ENCODE data around the gene PKD1. TPM values are rescaled to one million over a fixed set of nuclear protein-coding genes. Genes with fewer than 3 reads are reported as not detected.

Gene PKD1
- total RNA-seq, 1 experiment from 2014 or later, result 91.5 TPM

DNA sequence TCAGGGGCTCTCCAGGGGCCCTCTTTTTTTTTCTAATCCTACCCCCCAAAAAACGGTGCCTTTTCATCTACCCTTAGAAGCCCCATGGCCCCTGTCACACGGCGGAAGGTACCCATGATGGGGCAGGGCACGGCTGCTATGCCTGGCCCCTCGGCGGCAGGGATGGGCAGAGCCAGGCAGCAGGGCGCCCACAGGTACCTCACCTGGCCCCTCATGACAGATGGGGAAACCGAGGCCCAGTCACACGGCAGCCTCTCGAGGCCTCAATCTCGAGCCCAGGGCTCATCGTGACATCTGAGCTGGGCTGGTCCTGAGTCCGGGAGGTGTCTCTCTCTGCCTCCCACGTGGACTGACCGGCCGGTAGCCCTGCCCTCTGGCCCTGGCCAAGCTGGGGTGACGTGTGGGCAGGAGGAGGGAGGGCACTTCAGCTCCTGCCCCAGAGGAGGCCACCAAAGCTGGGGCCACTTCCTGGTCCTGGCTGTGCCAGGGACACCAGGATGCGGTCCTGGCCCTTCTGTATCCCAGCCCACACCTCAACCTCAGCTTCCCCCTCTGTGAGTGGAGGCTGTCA, 31.5 kb upstream of the PKD1 start:
- POLR2A ChIA-PET (ENCODE audit: unreplicated experiment), result interaction anchor here (0.7 kb wide), 1 partner anchor 300 kb away, joined by 3 read pairs; no protein-coding TSS in a partner anchor
- Histone ChIP-seq H3K9me3 (ENCODE audit: insufficient read depth, low read depth) (no peaks in the 10 kb centered on the region), H3K27ac (no peak overlapping the region), H4K20me1 (ENCODE audit: insufficient read depth) (peaks cover 39% of the 10 kb centered on the region), H3K79me2 (ENCODE audit: low read depth) (peaks cover 37% of the 10 kb centered on the region), H3K4me2 (no peak overlapping the region), H3K9me2 (ENCODE audit: insufficient read depth) (no peaks in the 10 kb centered on the region), H3K4me3 (no peak overlapping the region), H3K4me1 (replicated peaks; ENCODE audit: insufficient read depth) (peaks cover 31% of the 10 kb centered on the region), H2AFZ (no peak overlapping the region), H3K27me3 (ENCODE audit: insufficient read depth, low read depth) (no peaks in the 10 kb centered on the region), H3K36me3 (ENCODE audit: low read depth) (0 out of 2 replicates have a peak, but pooled peaks cover 9% of the 10 kb centered on the region), H3F3A (ENCODE audit: insufficient read depth, low read depth) (peaks cover 27% of the 10 kb centered on the region)
- intact Hi-C loops (cut with micrococcal nuclease; ENCODE audit: unreplicated experiment), result no loop called here
- CTCF ChIA-PET, result no interaction called here
- BruUV-seq (replicated peaks), result no TSS peak
- DNase-seq, result no peak
- TF ChIP-seq, protein P1, sequence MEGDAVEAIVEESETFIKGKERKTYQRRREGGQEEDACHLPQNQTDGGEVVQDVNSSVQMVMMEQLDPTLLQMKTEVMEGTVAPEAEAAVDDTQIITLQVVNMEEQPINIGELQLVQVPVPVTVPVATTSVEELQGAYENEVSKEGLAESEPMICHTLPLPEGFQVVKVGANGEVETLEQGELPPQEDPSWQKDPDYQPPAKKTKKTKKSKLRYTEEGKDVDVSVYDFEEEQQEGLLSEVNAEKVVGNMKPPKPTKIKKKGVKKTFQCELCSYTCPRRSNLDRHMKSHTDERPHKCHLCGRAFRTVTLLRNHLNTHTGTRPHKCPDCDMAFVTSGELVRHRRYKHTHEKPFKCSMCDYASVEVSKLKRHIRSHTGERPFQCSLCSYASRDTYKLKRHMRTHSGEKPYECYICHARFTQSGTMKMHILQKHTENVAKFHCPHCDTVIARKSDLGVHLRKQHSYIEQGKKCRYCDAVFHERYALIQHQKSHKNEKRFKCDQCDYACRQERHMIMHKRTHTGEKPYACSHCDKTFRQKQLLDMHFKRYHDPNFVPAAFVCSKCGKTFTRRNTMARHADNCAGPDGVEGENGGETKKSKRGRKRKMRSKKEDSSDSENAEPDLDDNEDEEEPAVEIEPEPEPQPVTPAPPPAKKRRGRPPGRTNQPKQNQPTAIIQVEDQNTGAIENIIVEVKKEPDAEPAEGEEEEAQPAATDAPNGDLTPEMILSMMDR (conservative IDR thresholded peaks at IDR 0.05), result no peak
- TF ChIP-seq EZH2 (IDR thresholded peaks at IDR 0.05; ENCODE audit: low read depth), result no peak

DNA sequence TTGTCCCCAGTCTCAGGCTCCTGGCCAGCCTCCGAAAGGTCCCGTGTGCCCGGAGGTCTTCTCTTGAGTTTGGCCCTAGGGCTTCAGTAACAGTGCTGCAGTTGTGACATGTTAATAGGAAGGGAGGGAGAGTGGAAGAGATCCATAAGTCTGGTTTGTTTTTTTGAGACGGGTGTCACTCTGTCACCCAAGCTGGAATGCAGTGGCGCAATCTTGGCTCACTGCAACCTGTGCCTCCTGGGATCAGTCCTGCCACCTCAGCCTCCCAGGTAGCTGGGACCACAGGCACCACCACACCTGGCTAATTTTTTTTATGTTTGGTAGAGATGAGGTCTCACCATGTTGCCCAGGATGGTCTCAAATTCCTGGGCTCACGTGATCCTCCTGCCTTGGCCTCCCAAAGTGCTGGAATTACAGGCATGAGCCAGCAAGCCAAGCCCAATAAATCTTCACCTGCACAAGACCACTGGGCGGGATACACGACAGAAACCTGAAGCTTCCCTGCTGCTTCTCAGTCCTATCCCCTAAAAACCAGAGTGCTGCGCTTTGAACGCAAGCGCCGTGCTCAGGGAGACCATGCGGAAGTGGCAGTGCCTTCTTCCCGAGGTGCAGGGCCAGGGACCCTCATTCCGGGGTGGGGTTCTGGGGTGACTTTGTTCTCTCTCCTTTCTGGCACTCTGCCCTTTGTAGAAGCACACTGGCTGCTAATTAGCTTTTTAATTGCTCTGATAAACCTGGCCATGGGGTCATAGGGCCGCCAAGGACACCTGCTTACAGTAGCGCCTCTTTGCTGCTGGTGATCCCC, 30.8 kb upstream of the PKD1 start:
- H4K20me1 ChIP-seq (ENCODE audit: insufficient read depth), result peaks cover 44% of the 10 kb centered on the region
- H3K36me3 ChIP-seq (ENCODE audit: low read depth), result 0 out of 2 replicates have a peak, but pooled peaks cover 9% of the 10 kb centered on the region
- CTCF ChIA-PET, result no interaction called here

DNA sequence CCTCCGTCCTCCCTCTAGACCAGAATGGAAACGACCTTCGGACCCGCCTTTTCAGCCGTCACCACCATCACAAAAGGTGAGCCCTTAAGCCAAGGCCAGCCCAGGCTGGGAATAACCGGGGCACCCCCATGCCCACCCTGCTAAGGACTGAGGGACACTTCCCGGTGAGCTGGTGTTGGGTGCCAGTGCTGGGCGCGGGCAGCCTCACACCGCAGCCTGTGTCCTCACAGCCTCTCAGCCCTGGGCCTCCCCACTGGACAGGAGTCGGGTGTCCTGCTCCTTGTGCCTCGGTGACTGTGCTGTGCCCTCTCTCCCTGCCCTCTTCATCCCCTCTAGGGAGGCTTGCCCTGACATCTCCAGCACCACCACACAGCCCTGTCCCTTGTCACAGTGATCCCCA, 30.2 kb upstream of the PKD1 start:
- no TSS peak for BruUV-seq (replicated peaks)
- peaks cover 48% of the 10 kb centered on the region for H4K20me1 ChIP-seq (ENCODE audit: insufficient read depth)
- CTCF ChIA-PET, result no interaction called here
- H2AFZ ChIP-seq, result no peak overlapping the region
- H3K27me3 ChIP-seq (ENCODE audit: insufficient read depth, low read depth), result no peaks in the 10 kb centered on the region
- TF ChIP-seq EZH2 (IDR thresholded peaks at IDR 0.05; ENCODE audit: low read depth), result no peak
- TF ChIP-seq, protein P1 (conservative IDR thresholded peaks at IDR 0.05), result no peak
- POLR2A ChIA-PET (ENCODE audit: unreplicated experiment), result no interaction called here
- peaks cover 41% of the 10 kb centered on the region for H3K4me1 ChIP-seq (replicated peaks; ENCODE audit: insufficient read depth)
- no peak for DNase-seq
- intact Hi-C loops (cut with micrococcal nuclease; ENCODE audit: unreplicated experiment), result no loop called here
- no peak overlapping the region for H3K27ac ChIP-seq
- peaks cover 36% of the 10 kb centered on the region for H3F3A ChIP-seq (ENCODE audit: insufficient read depth, low read depth)
- H3K36me3 ChIP-seq (ENCODE audit: low read depth), result 0 out of 2 replicates have a peak, but pooled peaks cover 9% of the 10 kb centered on the region
- no peaks in the 10 kb centered on the region for H3K9me2 ChIP-seq (ENCODE audit: insufficient read depth)
- H3K4me2 ChIP-seq, result no peak overlapping the region
- H3K4me3 ChIP-seq, result no peak overlapping the region
- no peaks in the 10 kb centered on the region for H3K9me3 ChIP-seq (ENCODE audit: insufficient read depth, low read depth)
- H3K79me2 ChIP-seq (ENCODE audit: low read depth), result peaks cover 49% of the 10 kb centered on the region

More for the DNA sequence above, 30.8 kb upstream of the PKD1 start:
- Histone ChIP-seq H3K4me3 (no peak overlapping the region), H3K4me2 (no peak overlapping the region), H3F3A (ENCODE audit: insufficient read depth, low read depth) (peaks cover 34% of the 10 kb centered on the region), H3K27me3 (ENCODE audit: insufficient read depth, low read depth) (no peaks in the 10 kb centered on the region), H3K9me3 (ENCODE audit: insufficient read depth, low read depth) (no peaks in the 10 kb centered on the region), H3K9me2 (ENCODE audit: insufficient read depth) (no peaks in the 10 kb centered on the region), H3K4me1 (replicated peaks; ENCODE audit: insufficient read depth) (peaks cover 38% of the 10 kb centered on the region), H3K27ac (no peak overlapping the region), H3K79me2 (ENCODE audit: low read depth) (peaks cover 44% of the 10 kb centered on the region), H2AFZ (no peak overlapping the region)
- DNase-seq, result peak in 1 of 2 experiments; percentile 56
- no TSS peak for BruUV-seq (replicated peaks)
- intact Hi-C loops (cut with micrococcal nuclease; ENCODE audit: unreplicated experiment), result no loop called here
- TF ChIP-seq, protein P1 (conservative IDR thresholded peaks at IDR 0.05), result no peak
- no peak for TF ChIP-seq EZH2 (IDR thresholded peaks at IDR 0.05; ENCODE audit: low read depth)
- POLR2A ChIA-PET (ENCODE audit: unreplicated experiment), result interaction anchor here (0.7 kb wide), 1 partner anchor 301 kb away, joined by 3 read pairs; no protein-coding TSS in a partner anchor
